OCI-LY7 (cell line): ENCODE measurements around the gene RBM5.

Source experiments
- EZH2phosphoT487 ChIP-seq: fragments of 200-600 bp; sonication (generic); IDR thresholded peaks from 2 replicates; pipeline ENCODE4 v1.6.1; 2018; ENCODE audit warnings: low read depth, borderline replicate concordance, mild to moderate bottlenecking, mixed run types, antibody characterized with exemption, low read length, moderate library complexity, mixed read lengths
- TF ChIP-seq, protein P1 (sequence below): fragments of 200-600 bp; sonication (generic); conservative IDR thresholded peaks from 2 replicates; pipeline ENCODE4 v1.5.1; 2014; ENCODE audit warnings: mild to moderate bottlenecking, antibody characterized with exemption, low read length, moderate library complexity, mixed read lengths

DNA sequence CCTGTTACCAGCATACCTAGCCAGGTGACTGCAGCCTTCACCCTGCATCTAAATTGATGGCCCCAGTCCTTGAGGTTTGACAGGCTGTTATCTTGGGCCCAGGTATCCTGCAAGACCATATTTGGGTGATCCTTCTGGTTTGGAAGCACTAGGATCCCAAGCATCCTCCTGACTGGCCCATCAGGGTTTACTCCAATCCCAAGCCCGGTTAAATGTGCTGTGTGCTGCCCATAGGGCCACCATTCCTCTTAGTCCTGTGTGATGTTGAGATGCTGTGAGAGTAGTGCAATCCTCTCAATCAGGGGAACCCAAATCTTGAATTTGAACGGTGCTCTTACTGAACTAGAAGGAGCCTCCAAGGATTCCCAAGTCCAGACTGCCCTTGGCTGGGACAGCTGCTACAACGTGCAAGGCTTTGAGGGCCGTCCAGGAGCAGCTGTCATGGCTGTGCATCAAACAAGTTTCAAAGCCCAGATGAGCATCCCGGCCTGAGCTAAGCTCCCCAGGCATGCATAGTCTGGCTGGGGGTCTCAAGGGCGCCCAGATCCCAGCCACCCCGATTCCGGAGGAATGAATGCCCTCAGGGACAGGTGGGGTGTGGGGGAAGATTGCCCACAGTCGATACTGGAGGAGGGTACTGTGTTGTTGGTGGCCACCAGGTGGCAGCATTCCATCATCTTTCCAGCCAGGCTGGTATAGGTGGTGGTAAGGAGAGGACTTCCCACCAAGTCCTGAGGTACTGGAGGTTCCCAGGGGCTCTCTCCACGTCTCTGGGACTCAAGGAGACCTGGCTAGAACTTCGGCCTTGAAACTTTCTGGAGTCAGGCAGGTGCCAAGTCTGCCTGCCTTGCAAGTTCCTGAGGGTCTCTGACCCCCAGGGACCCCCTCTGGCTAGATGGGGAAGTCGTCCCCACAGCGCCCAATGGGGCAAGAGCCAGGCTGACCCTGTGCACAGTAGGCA is 32.6 kb downstream of the RBM5 start:
- TF ChIP-seq, protein P1, sequence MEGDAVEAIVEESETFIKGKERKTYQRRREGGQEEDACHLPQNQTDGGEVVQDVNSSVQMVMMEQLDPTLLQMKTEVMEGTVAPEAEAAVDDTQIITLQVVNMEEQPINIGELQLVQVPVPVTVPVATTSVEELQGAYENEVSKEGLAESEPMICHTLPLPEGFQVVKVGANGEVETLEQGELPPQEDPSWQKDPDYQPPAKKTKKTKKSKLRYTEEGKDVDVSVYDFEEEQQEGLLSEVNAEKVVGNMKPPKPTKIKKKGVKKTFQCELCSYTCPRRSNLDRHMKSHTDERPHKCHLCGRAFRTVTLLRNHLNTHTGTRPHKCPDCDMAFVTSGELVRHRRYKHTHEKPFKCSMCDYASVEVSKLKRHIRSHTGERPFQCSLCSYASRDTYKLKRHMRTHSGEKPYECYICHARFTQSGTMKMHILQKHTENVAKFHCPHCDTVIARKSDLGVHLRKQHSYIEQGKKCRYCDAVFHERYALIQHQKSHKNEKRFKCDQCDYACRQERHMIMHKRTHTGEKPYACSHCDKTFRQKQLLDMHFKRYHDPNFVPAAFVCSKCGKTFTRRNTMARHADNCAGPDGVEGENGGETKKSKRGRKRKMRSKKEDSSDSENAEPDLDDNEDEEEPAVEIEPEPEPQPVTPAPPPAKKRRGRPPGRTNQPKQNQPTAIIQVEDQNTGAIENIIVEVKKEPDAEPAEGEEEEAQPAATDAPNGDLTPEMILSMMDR = peak; percentile 90
- TF ChIP-seq EZH2phosphoT487 = no peak
